Endometrial microvascular endothelial cells (primary cell): ENCODE results near the gene BMPR1A. TPM values are rescaled to one million over a fixed set of nuclear protein-coding genes. Genes with fewer than 3 reads are reported as not detected.
"Not testable (repeated sequence)": the region's sequence is repeated elsewhere in the genome, so short reads cannot be mapped to it uniquely, and the experiment has no call there.

Experiments
- in situ Hi-C: cut with HindIII; loops from 2 replicates; pipeline ENCODE4 v1.10.0; 2017; ENCODE audit warnings: low sequenced_read_pairs, low pct_unique_long_range_greater_than_20kb; ENCODE audit errors: inconsistent ontology term
- total RNA-seq: library from RNA; depleted of rRNA; stranded (reverse); fragments of >200 nt; gene quantifications from one replicate; pipeline ENCODE4 v1.2.3, GENCODE V29; 2015; ENCODE audit errors: inconsistent ontology term

BMPR1A gene
- total RNA-seq, 1 donor from 2014 or later = 0.28 TPM

DNA sequence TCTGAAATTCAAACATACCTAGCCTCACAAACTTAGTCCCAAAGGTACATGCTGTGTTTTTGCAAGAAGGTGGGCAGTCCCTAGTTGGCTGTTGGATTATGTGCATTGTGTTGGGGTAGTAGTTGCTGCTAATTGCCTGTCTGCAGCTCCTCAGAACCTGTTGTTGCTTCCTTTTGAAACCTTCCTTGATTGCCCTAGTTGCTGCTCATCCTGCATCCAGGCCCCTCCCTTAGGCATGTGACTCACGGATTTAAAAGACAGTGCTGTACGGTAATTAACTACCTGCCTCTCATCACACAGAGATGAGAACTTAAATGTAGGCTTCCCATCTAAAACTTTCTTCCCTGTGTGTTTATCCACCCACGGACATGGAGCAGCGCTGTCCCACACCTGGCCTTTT, 67.7 kb downstream of the BMPR1A start:
- in situ Hi-C loops = no loop called here

DNA sequence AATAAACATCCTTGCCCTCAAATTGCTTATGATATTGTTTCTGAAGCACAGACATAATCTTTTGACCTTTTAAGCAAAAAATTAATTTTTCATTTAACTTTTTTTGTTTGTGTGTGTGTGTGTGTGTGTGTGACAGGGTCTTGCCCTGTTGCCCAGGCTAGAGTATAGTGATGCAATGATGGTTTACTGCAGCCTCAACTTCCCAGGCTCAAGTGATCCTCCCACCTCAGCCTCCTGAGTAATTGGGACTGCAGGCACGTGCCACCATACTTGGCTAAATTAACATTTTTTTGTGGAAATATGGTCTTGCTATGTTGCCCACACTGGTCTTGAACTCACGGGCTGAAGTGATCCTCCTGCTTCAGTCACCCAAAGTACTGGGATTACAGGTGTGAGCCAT, 68.9 kb downstream of the BMPR1A start:
- in situ Hi-C loops = no loop called here

DNA sequence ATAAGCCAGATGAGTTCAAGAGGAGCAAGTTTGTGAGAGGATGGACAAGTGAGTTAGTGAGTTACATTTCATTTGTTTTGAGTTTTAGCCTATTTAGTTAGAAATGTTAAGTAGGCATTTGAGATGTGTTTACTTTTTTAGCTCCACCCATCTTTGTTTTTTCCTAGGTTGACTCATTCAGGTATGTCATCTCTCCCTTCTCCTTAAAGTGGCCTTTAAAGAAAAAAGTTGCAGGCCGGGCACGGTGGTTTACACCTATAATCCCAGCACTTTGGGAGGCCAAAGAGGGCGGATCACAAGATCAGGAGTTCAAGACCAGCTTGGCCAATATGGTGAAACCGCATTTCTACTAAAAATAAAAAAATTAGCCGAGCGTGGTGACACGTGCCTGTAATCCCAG, 71.2 kb downstream of the BMPR1A start:
- in situ Hi-C loops = no loop called here

DNA sequence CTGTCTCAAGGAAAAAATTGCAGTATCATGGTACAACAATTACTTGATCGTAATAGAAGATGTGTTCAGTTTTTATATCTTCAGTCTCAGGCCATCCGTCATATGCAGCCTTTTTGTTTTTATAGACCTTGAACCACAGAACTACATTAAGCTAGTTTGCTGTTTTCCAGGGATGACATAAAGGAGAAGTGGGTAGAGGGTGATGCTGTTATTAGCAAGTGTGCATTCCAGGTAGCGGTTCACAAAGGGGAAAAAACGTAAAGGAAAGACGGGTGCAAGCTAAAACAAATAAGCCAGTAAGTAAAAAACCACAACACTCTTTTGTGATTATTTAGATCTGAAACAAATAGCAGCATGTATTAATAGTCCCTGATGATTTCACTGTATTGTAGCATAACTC, 71.7 kb downstream of the BMPR1A start:
- in situ Hi-C loops = no loop called here

DNA sequence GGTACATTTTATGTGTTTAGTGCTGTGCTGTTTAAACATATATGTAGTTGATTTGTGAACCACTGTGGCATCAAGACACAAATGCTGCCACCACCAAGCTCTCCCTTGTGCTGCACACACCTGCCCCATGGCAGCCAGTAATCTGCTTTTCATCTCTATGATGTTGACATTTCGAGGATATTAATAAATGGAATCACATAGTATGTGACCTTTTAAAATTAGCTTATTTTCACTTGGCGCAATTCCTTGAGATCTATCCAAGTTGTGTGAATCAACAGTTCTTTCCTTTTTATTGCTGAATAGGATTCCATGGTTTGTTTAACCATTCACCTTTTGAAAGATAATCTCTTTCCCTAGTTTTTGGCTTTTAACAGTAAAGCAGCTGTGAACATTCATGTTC, 73.1 kb downstream of the BMPR1A start:
- in situ Hi-C loops = no loop called here

DNA sequence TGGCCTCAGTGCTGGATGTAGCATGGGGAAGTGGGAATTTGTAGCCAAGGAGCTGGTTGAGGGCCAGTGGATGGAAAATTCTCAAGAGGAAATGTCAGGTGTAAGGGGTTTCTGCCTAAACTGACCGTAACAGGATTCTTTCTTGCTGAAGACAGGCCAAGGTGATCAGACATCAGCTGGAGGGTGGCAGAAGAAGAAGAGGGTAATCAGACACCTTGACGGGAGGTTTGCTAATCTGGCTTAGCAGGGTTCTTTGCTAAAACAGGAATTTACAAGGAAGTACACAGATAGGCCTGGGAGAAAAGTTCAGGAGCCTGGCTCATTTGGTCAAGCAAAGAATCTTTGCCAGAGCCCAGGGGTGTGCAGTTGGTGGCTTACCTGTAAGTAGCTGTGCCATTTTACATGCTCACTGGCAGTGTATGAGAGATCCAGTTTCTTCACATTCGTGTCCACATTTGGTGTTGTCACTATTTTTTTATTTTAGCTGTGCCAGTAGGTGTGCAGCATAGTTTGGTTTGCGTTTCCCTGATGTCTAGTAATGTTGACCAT, 73.7 kb downstream of the BMPR1A start:
- in situ Hi-C loops = no loop called here

DNA sequence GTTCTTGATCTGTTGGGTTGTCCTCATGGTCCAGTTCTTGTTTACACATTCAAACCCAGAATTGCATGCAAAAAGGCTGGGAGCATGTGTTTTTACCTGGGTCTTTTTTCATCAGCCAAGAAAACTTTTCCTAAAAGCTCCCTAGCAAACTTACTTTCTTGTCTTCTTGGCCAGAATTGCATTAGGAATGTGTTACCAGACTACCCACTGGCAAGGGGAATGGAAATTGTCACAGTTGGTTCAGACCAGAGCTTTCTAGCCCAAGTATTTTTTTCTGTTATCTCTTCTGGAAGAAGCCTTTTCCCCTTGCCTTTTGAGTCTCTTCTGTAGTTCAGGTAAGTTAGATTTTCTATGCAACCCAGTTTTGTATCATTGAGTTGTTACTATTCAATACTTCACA, 77.5 kb downstream of the BMPR1A start:
- in situ Hi-C loops = no loop called here

DNA sequence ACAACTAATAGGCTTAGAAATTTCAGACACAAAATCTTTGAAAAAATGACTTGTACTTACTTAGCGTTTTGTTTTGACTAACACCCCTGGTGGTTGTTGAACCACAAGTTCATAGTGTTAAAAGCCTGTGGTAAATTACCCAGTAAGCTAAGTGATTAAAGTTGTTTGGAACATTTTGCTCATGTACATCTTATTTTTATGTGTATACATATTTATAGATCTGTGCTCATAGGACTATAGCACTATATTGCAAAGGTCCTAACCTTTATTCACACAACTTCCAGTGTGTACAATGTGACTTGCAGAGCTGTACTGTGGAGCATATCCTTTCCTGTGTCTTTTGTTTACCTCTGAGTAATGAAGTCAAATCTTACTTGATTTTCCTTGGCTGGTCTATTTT, 79.6 kb downstream of the BMPR1A start:
- in situ Hi-C loops = no loop called here

DNA sequence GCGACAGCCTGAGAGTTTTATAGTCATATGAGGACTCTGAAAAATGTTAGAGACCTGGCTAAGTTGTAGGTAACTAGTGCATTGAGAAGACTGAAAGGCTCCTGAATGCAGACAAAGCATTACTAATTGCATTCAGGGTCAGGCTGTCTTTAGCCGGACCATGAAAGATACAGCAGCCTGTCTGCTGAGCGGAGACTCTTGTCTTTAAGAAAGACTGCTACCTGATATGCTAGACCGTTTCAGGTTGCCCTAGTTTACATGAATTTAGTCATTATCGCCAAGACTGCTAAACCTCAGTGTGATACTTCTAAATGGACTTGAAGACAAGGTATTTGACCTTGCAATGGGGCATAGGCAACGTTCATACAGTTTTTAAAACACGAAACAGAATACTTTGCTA, 81.2 kb downstream of the BMPR1A start:
- in situ Hi-C loops = no loop called here

DNA sequence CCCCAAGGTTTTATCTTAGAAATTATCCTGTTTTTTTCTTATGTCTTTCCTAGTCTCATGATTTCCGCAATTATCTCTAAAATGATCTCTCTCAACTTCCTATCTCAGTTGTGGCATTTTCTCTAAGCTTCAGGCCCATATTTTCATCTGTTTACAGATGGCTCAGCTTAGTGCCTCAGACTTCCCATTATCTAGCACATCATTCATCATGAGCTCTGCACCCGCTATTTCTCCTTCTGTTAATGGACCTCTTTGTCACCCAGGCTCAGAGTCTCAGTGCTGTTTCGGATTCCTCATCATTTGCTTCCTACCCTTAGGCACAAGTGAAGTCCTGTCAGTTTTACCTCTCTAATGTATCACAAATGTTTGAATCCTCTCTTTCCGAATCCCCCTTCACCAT, 84.1 kb downstream of the BMPR1A start:
- in situ Hi-C loops = no loop called here

DNA sequence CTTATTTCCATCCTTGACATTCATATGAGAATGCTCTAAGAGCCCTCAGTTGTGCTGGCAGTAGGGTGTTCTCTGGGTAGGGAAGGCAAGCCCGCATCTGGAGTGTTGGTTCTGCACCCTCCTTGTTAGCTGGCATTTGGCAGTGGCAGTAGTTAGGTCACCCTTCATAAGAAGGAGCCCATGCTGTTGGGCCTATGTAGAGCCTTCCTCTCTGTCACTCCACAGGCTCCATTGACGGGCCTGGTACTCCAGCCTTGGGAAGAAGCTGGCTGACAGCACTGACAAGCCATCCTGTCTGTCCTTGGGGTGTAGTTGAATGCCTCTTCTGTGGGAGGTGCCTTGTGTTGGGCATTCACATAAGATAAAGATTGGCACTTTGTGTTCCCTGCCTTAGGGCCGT, 89.7 kb downstream of the BMPR1A start:
- in situ Hi-C loops = no loop called here

DNA sequence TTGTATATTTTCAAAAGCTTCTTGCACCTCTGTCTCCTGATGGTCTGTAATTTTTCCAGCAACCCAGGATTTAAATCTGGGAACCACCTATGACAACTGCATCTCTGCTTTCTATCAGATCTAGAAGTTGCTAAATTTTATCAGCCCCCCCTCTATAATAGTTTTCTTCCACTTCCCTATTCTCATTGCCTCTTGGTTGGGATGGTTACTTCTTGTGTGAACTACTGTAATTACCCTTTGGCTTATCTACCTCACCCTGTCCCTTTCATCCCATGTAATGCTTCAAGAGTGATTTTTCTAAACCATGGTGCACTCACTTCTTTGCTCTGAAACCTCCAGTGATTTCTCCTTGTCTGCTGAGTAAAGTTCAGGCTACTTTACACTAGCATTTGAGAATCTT, 92.3 kb downstream of the BMPR1A start:
- in situ Hi-C loops = no loop called here

DNA sequence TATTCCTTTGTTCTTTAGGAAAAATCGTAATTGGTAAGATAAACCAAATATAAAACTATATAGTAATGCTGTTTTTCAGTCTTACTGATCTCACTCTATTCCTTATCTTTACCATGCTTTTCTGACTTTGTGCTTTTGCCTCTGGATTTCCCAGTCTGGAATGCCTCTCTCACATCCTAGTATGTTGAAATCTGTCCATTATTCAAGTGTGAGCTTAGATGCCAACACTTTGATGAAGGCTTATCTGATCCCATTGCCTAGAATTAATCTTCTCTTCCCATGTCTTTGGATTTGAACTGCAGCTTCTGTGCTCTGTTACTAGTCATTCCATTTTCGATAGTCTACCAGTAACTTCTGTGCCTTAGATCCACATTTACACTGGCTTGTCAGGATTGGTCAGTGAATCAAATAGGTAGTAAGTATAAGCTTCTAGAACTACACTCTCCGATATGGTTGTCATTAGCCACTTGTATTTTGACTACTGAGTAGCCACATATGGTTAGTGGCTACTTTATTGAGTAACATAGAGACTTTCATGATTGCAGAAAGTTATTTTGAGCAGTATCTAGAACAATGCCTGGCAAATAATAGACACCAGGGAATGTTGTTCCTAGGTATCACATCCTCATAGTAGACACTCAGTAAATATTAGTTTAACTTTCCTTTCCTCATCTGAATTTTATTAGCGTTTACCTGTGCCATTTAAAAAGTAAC, 92.9 kb downstream of the BMPR1A start:
- in situ Hi-C loops = no loop called here

DNA sequence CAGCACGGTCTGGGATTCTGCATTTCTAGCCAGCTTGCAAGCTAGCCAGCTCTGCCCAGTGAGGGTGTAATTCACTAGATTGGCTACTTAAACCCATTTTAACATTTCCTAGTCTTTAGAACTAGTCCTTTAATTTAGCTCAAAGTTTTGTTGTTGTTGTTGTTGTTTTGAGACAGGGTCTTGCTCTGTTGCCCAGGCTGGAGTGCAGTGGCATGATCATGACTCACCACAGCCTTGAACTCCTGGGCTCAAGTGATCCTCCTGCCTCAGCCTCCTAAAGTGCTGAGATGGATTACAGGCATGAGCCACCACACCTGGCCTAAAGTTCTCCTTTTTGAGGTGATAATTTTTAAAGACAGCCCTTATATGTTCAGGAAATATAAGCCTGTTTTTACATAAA, 94.1 kb downstream of the BMPR1A start:
- in situ Hi-C loops = no loop called here

DNA sequence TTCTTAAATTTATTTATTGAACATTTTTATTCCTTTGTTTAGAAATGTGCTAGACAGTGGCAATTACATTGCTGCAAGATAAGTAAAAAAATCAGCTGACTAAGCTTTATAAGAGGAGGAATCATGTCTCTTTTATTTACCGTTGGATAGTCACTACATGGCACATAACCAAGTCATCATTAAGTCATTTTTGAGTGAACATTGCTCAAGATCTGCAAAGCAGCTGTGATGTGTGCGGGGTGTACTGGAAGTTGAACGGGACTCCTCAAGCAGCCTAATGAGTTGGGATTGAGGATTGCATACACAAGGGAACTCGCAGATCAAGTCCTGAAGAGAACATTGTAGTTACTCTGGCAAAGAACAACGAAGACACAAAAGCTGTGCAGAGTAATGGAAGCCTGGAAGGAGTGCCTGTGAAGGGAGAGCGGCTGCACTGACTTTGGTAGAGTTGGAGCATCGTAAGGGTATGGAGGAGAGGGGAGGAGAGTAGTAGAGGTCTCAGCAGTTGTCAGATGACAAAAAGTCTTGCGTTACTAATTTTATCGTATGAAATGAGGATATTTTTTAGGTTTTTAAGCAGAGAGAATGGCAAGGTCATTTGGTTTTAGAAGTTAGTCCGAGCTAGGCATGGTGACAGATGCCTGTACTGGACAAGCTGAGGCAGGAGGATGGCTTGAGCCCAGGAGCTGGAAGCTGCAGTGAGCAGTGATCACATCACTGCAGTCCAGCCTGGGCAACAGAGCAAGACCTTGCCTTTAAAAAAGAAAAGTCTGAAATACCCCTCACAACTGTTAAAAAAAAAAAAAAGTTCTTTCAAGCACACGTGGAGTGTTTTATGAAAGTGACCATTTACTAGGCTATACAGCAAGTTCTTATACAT, 95.1 kb downstream of the BMPR1A start:
- in situ Hi-C loops = no loop called here

DNA sequence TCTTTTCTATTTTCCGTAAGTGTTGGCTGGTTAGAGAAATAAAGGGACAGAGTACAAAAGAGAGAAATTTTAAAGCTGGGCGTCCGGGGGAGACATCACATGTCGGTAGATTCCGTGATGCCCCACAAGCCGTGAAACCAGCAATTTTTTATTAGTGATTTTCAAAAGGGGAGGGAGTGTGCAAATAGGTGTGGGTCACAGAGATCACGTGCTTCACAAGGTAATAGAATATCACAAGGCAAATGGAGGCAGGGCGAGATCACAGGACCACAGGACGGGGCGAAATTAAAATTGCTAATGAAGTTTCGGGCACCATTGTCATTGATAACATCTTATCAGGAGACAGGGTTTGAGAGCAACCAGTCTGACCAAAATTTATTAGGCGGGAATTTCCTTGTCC, 97.2 kb downstream of the BMPR1A start:
- in situ Hi-C loops = not testable (repeated sequence)

DNA sequence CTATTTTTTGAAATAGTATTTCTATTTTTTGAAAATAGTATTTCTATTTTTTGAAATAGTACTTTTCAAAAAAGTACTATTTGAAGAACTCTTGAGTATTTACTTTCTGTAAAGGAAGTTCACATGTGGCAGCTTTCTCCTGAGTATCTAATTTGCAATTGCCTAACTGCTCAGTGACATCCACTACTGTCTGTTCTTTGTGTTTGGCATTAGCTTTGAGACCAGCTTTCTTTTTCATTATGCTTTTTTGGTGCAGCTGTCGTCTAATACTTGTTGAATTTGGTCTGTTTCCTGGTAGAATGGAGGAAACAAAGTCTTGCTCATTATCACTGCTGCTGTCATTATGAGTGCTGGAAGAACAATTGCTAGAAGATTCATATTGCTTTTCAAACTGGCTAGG, 99.1 kb downstream of the BMPR1A start:
- in situ Hi-C loops = no loop called here

DNA sequence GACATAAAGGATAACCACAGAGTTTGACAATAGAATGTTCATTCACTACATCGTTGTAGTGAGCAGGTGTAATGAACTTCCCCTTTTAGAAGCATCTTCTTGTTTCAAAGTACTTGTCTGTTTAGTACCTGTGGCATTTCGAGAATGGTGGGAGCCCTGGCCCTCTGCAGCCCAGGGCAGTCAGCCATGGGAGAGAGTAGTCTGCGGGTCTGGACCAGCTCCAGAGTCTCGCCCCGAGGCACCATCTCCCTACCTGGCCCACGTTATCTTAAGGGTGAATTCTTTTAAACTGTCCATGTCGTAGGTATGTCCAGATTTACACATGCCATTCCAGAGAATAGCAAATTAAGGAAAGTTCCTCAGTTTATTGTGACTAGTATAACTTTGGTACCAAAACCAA, 99.7 kb downstream of the BMPR1A start:
- in situ Hi-C loops = no loop called here

DNA sequence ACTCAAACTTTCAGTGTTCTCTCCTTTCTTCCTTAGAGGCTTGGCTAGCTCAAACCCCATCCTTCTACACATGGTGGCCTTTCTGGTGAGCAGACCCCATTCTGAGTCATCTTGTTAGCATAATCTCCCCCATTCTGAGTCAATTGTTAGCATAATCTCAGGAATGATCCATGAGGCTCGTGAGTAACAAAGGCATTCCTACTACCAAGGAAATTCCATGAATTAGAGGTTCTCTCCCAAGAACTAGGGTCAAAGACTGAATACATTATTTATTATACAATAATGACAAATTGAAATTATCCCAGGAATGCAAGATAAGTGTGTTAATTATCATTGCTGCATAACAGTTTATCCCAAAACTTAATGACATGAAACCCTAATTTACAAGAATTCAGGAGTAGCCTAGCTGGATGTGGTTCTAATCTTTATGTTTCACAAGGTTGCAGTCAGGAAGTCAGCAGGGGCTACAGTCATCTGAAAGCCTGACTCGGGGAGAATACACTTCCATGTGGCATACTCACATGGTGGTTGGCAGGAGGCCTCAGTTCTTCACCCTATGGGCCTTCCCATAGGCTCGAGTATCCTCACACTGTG, 100.8 kb downstream of the BMPR1A start:
- in situ Hi-C loops = no loop called here

DNA sequence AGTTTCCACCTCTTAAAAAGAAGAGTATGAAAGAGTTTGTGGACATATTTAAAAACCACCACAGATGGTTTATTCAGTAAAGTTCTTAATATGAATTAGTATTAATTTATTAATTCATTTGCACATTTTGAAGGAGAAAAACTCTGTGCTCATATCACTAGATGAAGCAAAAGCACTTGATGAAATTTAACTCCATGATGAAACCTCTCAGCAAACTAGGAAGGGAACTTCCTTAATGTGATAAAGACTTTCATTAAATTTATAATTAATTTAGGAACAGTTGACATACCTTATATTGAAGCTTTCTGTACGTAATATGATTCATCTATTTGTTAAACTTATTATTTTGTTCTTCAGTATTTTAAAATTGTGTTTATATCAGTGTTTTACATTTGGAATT, 101.6 kb downstream of the BMPR1A start:
- in situ Hi-C loops = no loop called here
